GM12878 (cell line): Measurements from ENCODE around the gene PUM2. TPM values are rescaled to one million over a fixed set of nuclear protein-coding genes. Genes with fewer than 3 reads are reported as not detected.

Experiments
- BCL3 ChIP-seq: IDR thresholded peaks from 2 replicates; pipeline ENCODE4 v1.6.1; 2011; ENCODE audit warnings: borderline replicate concordance, low read depth, mild to moderate bottlenecking, moderate library complexity, low read length; ENCODE audit not compliant: insufficient read depth, poor library complexity, severe bottlenecking
- CREB1 ChIP-seq: IDR thresholded peaks from 2 replicates; pipeline ENCODE4 v1.6.1; 2012; ENCODE audit warnings: low read depth, mild to moderate bottlenecking, inconsistent platforms
- CREM ChIP-seq: IDR thresholded peaks from 2 replicates; pipeline ENCODE4 v1.6.1; 2014; ENCODE audit warnings: antibody characterized with exemption, low read depth
- EGR1 ChIP-seq, 2 experiments: IDR thresholded peaks; 1 replicate in 1 of 2; 2 replicates in 1 of 2; pipeline ENCODE4 v1.6.1; 2011 to 2012; ENCODE audit warnings: low read depth in 2 of 2, low read length in 2 of 2, borderline replicate concordance in 1 of 2, mild to moderate bottlenecking in 1 of 2, moderate library complexity in 1 of 2
- FOXM1 ChIP-seq: IDR thresholded peaks from 2 replicates; pipeline ENCODE4 v1.6.1; 2012; ENCODE audit warnings: low read depth, mild to moderate bottlenecking, inconsistent platforms, low read length, moderate library complexity
- IKZF1 ChIP-seq: fragments of 450-650 bp; conservative IDR thresholded peaks from 2 replicates; pipeline ENCODE4 v1.6.1; 2017; ENCODE audit warnings: antibody characterized with exemption, mild to moderate bottlenecking
- NBN ChIP-seq: fragments of 450-650 bp; IDR thresholded peaks from 2 replicates; pipeline ENCODE4 v1.6.1; 2016
- NFIC ChIP-seq: IDR thresholded peaks from 2 replicates; pipeline ENCODE4 v1.6.1; 2012; ENCODE audit warnings: low read depth, mild to moderate bottlenecking, inconsistent platforms, low read length, moderate library complexity
- NFYB ChIP-seq: IDR thresholded peaks from 2 replicates; pipeline ENCODE4 v1.6.1; 2011; ENCODE audit warnings: low read depth, mild to moderate bottlenecking, low read length, improper control_type of control experiment, moderate library complexity; ENCODE audit not compliant: insufficient read depth
- NRF1 ChIP-seq: conservative IDR thresholded peaks from 2 replicates; pipeline ENCODE4 v1.6.1; 2011; ENCODE audit warnings: mild to moderate bottlenecking, low read depth, low read length, improper control_type of control experiment
- POLR2A ChIP-seq: IDR thresholded peaks from 2 replicates; pipeline ENCODE4 v1.6.1; 2011; ENCODE audit warnings: low read depth, mild to moderate bottlenecking, low read length
- POLR2AphosphoS2 ChIP-seq: IDR thresholded peaks from 2 replicates; pipeline ENCODE4 v1.6.1; 2011; ENCODE audit warnings: low read depth, mild to moderate bottlenecking, low read length, improper control_type of control experiment, moderate library complexity
- SREBF1 ChIP-seq: IDR thresholded peaks from 2 replicates; pipeline ENCODE4 v1.6.1; 2012; ENCODE audit warnings: mild to moderate bottlenecking, low read length
- TBL1XR1 ChIP-seq: IDR thresholded peaks from 2 replicates; pipeline ENCODE4 v1.6.1; 2012; ENCODE audit warnings: low read depth, low read length, improper control_type of control experiment
- YBX1 ChIP-seq: fragments of 450-650 bp; IDR thresholded peaks from 2 replicates; pipeline ENCODE4 v1.6.1; 2016; ENCODE audit warnings: antibody characterized with exemption
- ZBED1 ChIP-seq: IDR thresholded peaks from 2 replicates; pipeline ENCODE4 v1.6.1; 2016; ENCODE audit warnings: borderline replicate concordance
- ZBTB11 ChIP-seq: fragments of 450-650 bp; formaldehyde crosslinking; IDR thresholded peaks from 2 replicates; pipeline ENCODE4 v1.5.0; 2022; ENCODE audit warnings: mild to moderate bottlenecking, missing genetic modification characterization
- ZNF24 ChIP-seq: fragments of 450-650 bp; IDR thresholded peaks from 2 replicates; pipeline ENCODE4 v1.6.1; 2017; ENCODE audit warnings: antibody characterized with exemption, mild to moderate bottlenecking
- ZNF622 ChIP-seq: fragments of 450-650 bp; IDR thresholded peaks from 2 replicates; pipeline ENCODE4 v1.6.1; 2017; ENCODE audit warnings: mild to moderate bottlenecking, inconsistent platforms
- polyA plus RNA-seq, 11 experiments: library from polyadenylated mRNA; depleted of rRNA in 4 of 11; unstranded in 6 of 11; stranded (reverse) in 5 of 11; fragments of >200 nt; fragmentation: Nextera tagmentation in 4 of 11; fragmentation: Illumina TruSeq in 1 of 11; extraction: Ambion mirVana in 4 of 11; extraction: Trizol in 1 of 11; gene quantifications; 1 replicate in 1 of 11; 2 replicates in 10 of 11; pipeline versions ENCODE4 v1.2.1 to v1.2.3, GENCODE V29; 2011 to 2016; ENCODE audit warnings: inconsistent platforms in 2 of 11, missing spikeins in 2 of 11, low read depth in 1 of 11
- total RNA-seq, 4 experiments: library from RNA; depleted of rRNA in 3 of 4; stranded (reverse); fragments of >200 nt in 3 of 4; fragmentation: Illumina TruSeq in 1 of 4; extraction: Trizol in 1 of 4; gene quantifications; 2 replicates each; pipeline versions ENCODE4 v1.2.1 to v1.2.3, GENCODE V29; 2013 to 2021
- TF ChIP-seq, protein P1 (sequence below): fragments of 450-650 bp; IDR thresholded peaks from 2 replicates; pipeline ENCODE4 v1.6.1; 2018; ENCODE audit warnings: mild to moderate bottlenecking, low read depth, moderate library complexity; ENCODE audit not compliant: partially characterized antibody

PUM2 gene
- total and polyA plus RNA-seq, 10 of the 15 experiments (the other 5 are each of a cell fraction or from before 2014, with no cell fraction given): 14.5 to 87.6 (median 29.4) TPM

- TF ChIP-seq POLR2A: peak; percentile 25; the same call in 1 of the 2 replicates
- TF ChIP-seq NRF1: no peak
- TF ChIP-seq, protein P1, sequence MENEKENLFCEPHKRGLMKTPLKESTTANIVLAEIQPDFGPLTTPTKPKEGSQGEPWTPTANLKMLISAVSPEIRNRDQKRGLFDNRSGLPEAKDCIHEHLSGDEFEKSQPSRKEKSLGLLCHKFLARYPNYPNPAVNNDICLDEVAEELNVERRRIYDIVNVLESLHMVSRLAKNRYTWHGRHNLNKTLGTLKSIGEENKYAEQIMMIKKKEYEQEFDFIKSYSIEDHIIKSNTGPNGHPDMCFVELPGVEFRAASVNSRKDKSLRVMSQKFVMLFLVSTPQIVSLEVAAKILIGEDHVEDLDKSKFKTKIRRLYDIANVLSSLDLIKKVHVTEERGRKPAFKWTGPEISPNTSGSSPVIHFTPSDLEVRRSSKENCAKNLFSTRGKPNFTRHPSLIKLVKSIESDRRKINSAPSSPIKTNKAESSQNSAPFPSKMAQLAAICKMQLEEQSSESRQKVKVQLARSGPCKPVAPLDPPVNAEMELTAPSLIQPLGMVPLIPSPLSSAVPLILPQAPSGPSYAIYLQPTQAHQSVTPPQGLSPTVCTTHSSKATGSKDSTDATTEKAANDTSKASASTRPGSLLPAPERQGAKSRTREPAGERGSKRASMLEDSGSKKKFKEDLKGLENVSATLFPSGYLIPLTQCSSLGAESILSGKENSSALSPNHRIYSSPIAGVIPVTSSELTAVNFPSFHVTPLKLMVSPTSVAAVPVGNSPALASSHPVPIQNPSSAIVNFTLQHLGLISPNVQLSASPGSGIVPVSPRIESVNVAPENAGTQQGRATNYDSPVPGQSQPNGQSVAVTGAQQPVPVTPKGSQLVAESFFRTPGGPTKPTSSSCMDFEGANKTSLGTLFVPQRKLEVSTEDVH: no peak
- no peak for TF ChIP-seq ZBTB11 (CRISPR knock-in tag)
- no peak for TF ChIP-seq IKZF1
- TF ChIP-seq CREB1: 0 out of 2 replicates have a peak, but pooled peaks have one; percentile 27
- no peak for TF ChIP-seq SREBF1
- TF ChIP-seq ZNF24: no peak
- no peak for TF ChIP-seq YBX1
- TF ChIP-seq CREM: 0 out of 2 replicates have a peak, but pooled peaks have one; percentile 47
- no peak for TF ChIP-seq BCL3
- TF ChIP-seq ZNF622: no peak
- TF ChIP-seq FOXM1: 0 out of 2 replicates have a peak, but pooled peaks have one; percentile 27
- TF ChIP-seq NFIC: 0 out of 2 replicates have a peak, but pooled peaks have one; percentile 47
- no peak for TF ChIP-seq POLR2AphosphoS2
- no peak for TF ChIP-seq NBN
- no peak for TF ChIP-seq NFYB
- 0 out of 2 replicates have a peak, but pooled peaks have one; percentile 23 for TF ChIP-seq TBL1XR1
- TF ChIP-seq ZBED1: no peak
- TF ChIP-seq EGR1 (IDR thresholded peaks at IDR 0.05; ENCODE audit: borderline replicate concordance in 1 of 2, low read depth in 2 of 2, low read length in 2 of 2): no peak
These were observed 143.6 kb downstream of the PUM2 start (continued) for GRCh38 chr2:20207051-20207450.
